HFFc6 (cell line): ENCODE data around the gene METTL8. TPM values are rescaled to one million over a fixed set of nuclear protein-coding genes. Genes with fewer than 3 reads are reported as not detected.
A peak's percentile ranks its signal among the peaks of the same experiment; 100 is the strongest.

ENCODE experiments used
- DNase-seq: peaks from one replicate; pipeline ENCODE4 v3.0.0-alpha.2; 2018
- H3K27ac Mint-ChIP-seq: 2 replicates; pipeline ENCODE4 v1.8.0; 2020; ENCODE audit warnings: mild to moderate bottlenecking, mixed read lengths
- H3K27me3 Mint-ChIP-seq: 2 replicates; pipeline ENCODE4 v1.8.0; 2021; ENCODE audit warnings: mild to moderate bottlenecking, moderate library complexity, mixed read lengths; ENCODE audit not compliant: insufficient read depth
- H3K36me3 Mint-ChIP-seq: 2 replicates; pipeline ENCODE4 v1.8.0; 2021; ENCODE audit warnings: low read depth, mixed read lengths
- H3K4me1 Mint-ChIP-seq: 2 replicates; pipeline ENCODE4 v1.8.0; 2020; ENCODE audit warnings: low read depth, mixed read lengths
- H3K4me3 Mint-ChIP-seq: 2 replicates; pipeline ENCODE4 v1.8.0; 2020; ENCODE audit warnings: mild to moderate bottlenecking, moderate library complexity, mixed read lengths
- H3K9me3 Mint-ChIP-seq: 2 replicates; pipeline ENCODE4 v1.8.0; 2020; ENCODE audit warnings: mild to moderate bottlenecking, mixed read lengths
- CTCF ChIP-seq: fragments of 200-600 bp; sonication (generic); IDR thresholded peaks from 2 replicates; pipeline ENCODE4 v1.5.0; 2021; ENCODE audit warnings: antibody characterized with exemption, mild to moderate bottlenecking
- total RNA-seq, 6 experiments: library from RNA; stranded (reverse); fragmentation: NEBNext Ultra II Directional; extraction: Animal tissue kit (Norgen Biotek cat#: 25700); gene quantifications; 2 replicates in 1 of 6; 3 replicates in 5 of 6; pipeline ENCODE4 v1.2.3, GENCODE V29; 2021

Gene METTL8
- total RNA-seq, 6 experiments from 2014 or later, result 17.7 to 26.2 (median 22.3) TPM

- H3K9me3 Mint-ChIP-seq, result no peaks in the 10 kb centered on the region
- no peak for TF ChIP-seq CTCF
- no peaks in the 10 kb centered on the region for H3K27me3 Mint-ChIP-seq
- H3K27ac Mint-ChIP-seq, result no peak overlapping the region
- no peak overlapping the region for H3K4me3 Mint-ChIP-seq
- peaks cover 41% of the 10 kb centered on the region for H3K36me3 Mint-ChIP-seq
- H3K4me1 Mint-ChIP-seq, result peaks cover 42% of the 10 kb centered on the region
- peak; percentile 16 for DNase-seq
Measured at GRCh38 chr2:171478345-171478744, 44.6 kb upstream of the METTL8 start.

- no peak for DNase-seq
Measured at GRCh38 chr2:171475979-171476378, 42.2 kb upstream of the METTL8 start.

GRCh38 chr2:171470129-171470528 is 36.3 kb upstream of the METTL8 start:
- TF ChIP-seq CTCF, result no peak
- H3K4me1 Mint-ChIP-seq, result peaks cover 18% of the 10 kb centered on the region
- H3K4me3 Mint-ChIP-seq, result no peak overlapping the region
- peaks cover 40% of the 10 kb centered on the region for H3K36me3 Mint-ChIP-seq
- no peak overlapping the region for H3K27ac Mint-ChIP-seq
- no peaks in the 10 kb centered on the region for H3K27me3 Mint-ChIP-seq
- DNase-seq, result no peak
- H3K9me3 Mint-ChIP-seq, result no peaks in the 10 kb centered on the region

More at GRCh38 chr2:171475979-171476378, 42.2 kb upstream of the METTL8 start:
- Mint-ChIP-seq H3K4me3 (no peak overlapping the region), H3K9me3 (no peaks in the 10 kb centered on the region), H3K36me3 (peaks cover 37% of the 10 kb centered on the region), H3K4me1 (peaks cover 20% of the 10 kb centered on the region), H3K27me3 (no peaks in the 10 kb centered on the region), H3K27ac (no peak overlapping the region)
- TF ChIP-seq CTCF, result no peak

- Mint-ChIP-seq H3K9me3 (no peaks in the 10 kb centered on the region), H3K36me3 (peaks cover 31% of the 10 kb centered on the region), H3K27me3 (no peaks in the 10 kb centered on the region), H3K4me1 (peaks cover 18% of the 10 kb centered on the region), H3K4me3 (no peak overlapping the region), H3K27ac (peak overlapping the region; percentile 47)
- peak; percentile 52 for DNase-seq
- TF ChIP-seq CTCF, result no peak
Measured at GRCh38 chr2:171469176-171469575, 35.4 kb upstream of the METTL8 start.

- Mint-ChIP-seq H3K4me3 (no peak overlapping the region), H3K9me3 (peaks cover 6% of the 10 kb centered on the region), H3K27ac (no peak overlapping the region), H3K36me3 (peaks cover 36% of the 10 kb centered on the region), H3K27me3 (no peaks in the 10 kb centered on the region), H3K4me1 (no peaks in the 10 kb centered on the region)
- no peak for DNase-seq
- TF ChIP-seq CTCF, result no peak
Measured at GRCh38 chr2:171460537-171460936, 26.7 kb upstream of the METTL8 start.

- H3K27me3 Mint-ChIP-seq, result no peaks in the 10 kb centered on the region
- no peak overlapping the region for H3K4me3 Mint-ChIP-seq
- peaks cover 7% of the 10 kb centered on the region for H3K9me3 Mint-ChIP-seq
- H3K36me3 Mint-ChIP-seq, result peaks cover 43% of the 10 kb centered on the region
- H3K27ac Mint-ChIP-seq, result no peak overlapping the region
- no peak for DNase-seq
- TF ChIP-seq CTCF, result no peak
- H3K4me1 Mint-ChIP-seq, result no peaks in the 10 kb centered on the region
Measured at GRCh38 chr2:171459498-171459897, 25.7 kb upstream of the METTL8 start.
